ENCODE results near the gene PDZD4.

Gene PDZD4

GRCh38 chrX:153812220-153812619 is 18.1 kb downstream of the PDZD4 start:
- DNase-seq (ENCODE audit: low read depth in 1 of 2, low spot score in 1 of 2), result no peak

GRCh38 chrX:153807976-153808375 is 22.4 kb downstream of the PDZD4 start:
- no peak for DNase-seq (ENCODE audit: low read depth in 1 of 2, low spot score in 1 of 2)

- DNase-seq (ENCODE audit: low read depth in 1 of 2, low spot score in 1 of 2), result no peak
Measured at GRCh38 chrX:153806999-153807575, 23.3 kb downstream of the PDZD4 start.

GRCh38 chrX:153805436-153805835 is 24.9 kb downstream of the PDZD4 start:
- no peak for DNase-seq (ENCODE audit: low read depth in 1 of 2, low spot score in 1 of 2)

- DNase-seq (ENCODE audit: low read depth in 1 of 2, low spot score in 1 of 2), result no peak
Measured at GRCh38 chrX:153804621-153805020, 25.7 kb downstream of the PDZD4 start.

GRCh38 chrX:153804100-153804595 is 26.2 kb downstream of the PDZD4 start:
- DNase-seq (ENCODE audit: low read depth in 1 of 2, low spot score in 1 of 2), result no peak

GRCh38 chrX:153803211-153804099 is 26.9 kb downstream of the PDZD4 start:
- no peak for DNase-seq (ENCODE audit: low read depth in 1 of 2, low spot score in 1 of 2)

GRCh38 chrX:153802513-153803045 is 27.8 kb downstream of the PDZD4 start:
- no peak for DNase-seq (ENCODE audit: low read depth in 1 of 2, low spot score in 1 of 2)

- DNase-seq (ENCODE audit: low read depth in 1 of 2, low spot score in 1 of 2), result no peak
Measured at GRCh38 chrX:153801669-153802068, 28.7 kb downstream of the PDZD4 start.

- no peak for DNase-seq (ENCODE audit: low read depth in 1 of 2, low spot score in 1 of 2)
Measured at GRCh38 chrX:153800746-153801145, 29.6 kb downstream of the PDZD4 start.

- DNase-seq (ENCODE audit: low read depth in 1 of 2, low spot score in 1 of 2), result no peak
Measured at GRCh38 chrX:153800177-153800722, 30.1 kb downstream of the PDZD4 start.

GRCh38 chrX:153799326-153799725 is 31.0 kb downstream of the PDZD4 start:
- no peak for DNase-seq (ENCODE audit: low read depth in 1 of 2, low spot score in 1 of 2)

GRCh38 chrX:153797415-153798015 is 32.8 kb downstream of the PDZD4 start:
- DNase-seq (ENCODE audit: low read depth in 1 of 2, low spot score in 1 of 2), result no peak

- DNase-seq (ENCODE audit: low read depth in 1 of 2, low spot score in 1 of 2), result peak in 1 of 2 donors; percentile 18
Measured at GRCh38 chrX:153794897-153795816, 35.2 kb downstream of the PDZD4 start.

GRCh38 chrX:153794018-153794896 is 36.1 kb downstream of the PDZD4 start, which contains the start of the genes IDH3G and SSR4:
TSS of gene IDH3G (minus strand) at chrX:153794375. CDS start at chrX:153794326, 49 bp downstream.
TSS of gene SSR4 (plus strand) at chrX:153794668. CDS start at chrX:153794688, 20 bp downstream.
- peak; percentile 83 to 84 for DNase-seq (ENCODE audit: low read depth in 1 of 2, low spot score in 1 of 2)

GRCh38 chrX:153793291-153793690 is 37.1 kb downstream of the PDZD4 start:
- no peak for DNase-seq (ENCODE audit: low read depth in 1 of 2, low spot score in 1 of 2)

GRCh38 chrX:153792368-153792767 is 38.0 kb downstream of the PDZD4 start:
- DNase-seq (ENCODE audit: low read depth in 1 of 2, low spot score in 1 of 2), result no peak

- no peak for DNase-seq (ENCODE audit: low read depth in 1 of 2, low spot score in 1 of 2)
Measured at GRCh38 chrX:153791104-153791852, 39.1 kb downstream of the PDZD4 start.

All from stimulated activated CD4-positive, alpha-beta T cell treated with anti-CD3 and anti-CD28 coated beads, Interleukin-15, amount 100 ng/mL, for 1 hour (primary cell).